Effector CD4-positive, alpha-beta T cell (primary cell): ENCODE results near the gene CXXC4.

Source experiments
- DNase-seq: peaks from one replicate; pipeline ENCODE4 v3.0.0-alpha.2; 2020

Gene CXXC4

DNA sequence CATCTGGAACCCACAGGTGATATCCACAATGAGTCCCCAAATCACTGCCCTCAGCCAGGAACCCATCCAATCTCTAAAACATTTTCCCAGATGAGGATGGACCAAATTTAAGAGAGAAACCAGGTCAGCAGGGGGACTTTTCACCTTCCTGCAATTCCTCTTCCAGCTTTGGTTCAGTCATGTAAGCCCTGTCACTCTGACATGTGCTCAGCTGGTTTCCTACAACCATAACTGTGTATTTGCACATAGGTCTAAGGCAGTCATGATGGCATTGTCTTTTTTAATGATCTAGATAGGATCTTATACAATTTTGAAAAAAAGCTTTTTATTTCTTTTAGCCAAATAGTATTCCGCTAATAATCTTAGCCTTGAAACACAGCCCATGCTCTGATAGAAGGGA lies 6.5 kb downstream of the CXXC4 start:
- no peak for DNase-seq

DNA sequence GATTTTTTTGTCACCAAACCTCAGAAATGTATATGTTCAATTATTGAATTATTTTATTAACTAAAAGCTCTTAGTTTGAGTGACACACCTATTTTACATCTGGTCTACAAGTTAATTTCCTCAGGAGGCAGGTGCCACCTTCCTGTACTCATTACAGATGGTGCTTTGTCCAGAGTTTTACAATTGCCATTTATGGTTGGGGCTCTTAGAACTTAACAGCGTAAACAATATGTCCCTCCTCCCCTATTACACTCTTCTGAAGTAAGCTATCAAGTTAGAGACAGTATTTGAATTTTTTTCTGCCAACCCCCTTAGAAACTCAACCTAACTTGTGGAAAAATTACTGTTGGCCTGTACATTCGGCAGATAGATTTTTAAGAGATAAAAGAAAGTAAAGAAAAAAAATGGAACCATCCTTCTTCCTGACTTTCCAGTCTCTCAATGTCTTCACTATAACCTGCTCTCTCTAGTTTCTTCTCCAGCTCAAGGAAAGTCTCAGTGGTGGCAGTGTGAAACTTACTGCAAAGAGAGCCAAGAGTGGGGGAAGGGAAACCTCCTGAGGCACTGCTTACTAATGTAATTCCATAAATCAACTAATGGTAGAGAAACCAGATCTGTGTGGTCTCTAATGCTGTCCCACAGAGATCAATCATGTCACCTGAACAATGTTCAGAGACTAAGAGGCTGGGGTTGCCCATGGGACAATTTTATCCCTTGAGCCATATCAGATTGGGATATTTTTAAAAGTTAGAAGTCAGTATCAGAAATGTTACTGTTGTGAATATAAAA lies 7.8 kb downstream of the CXXC4 start:
- DNase-seq = no peak

DNA sequence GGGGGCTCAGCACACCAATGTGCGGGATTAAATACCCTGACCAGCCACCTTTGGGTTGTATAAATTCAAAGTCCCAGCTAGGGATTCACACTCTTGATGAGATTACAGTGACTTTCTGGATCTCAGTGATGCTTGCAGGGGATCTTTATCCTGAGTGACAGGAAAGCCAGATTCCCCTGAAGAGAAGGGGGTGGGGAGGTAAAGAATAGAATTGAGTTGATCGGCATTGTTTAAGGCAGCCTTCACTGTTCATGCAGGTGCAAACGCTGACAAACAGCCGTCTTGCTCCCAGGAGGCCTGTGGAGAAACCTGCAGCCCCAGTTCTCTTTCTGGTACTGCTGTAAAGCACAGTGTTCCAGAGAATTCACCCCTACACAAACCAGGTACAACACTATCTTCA lies 19.0 kb downstream of the CXXC4 start:
- DNase-seq = no peak

DNA sequence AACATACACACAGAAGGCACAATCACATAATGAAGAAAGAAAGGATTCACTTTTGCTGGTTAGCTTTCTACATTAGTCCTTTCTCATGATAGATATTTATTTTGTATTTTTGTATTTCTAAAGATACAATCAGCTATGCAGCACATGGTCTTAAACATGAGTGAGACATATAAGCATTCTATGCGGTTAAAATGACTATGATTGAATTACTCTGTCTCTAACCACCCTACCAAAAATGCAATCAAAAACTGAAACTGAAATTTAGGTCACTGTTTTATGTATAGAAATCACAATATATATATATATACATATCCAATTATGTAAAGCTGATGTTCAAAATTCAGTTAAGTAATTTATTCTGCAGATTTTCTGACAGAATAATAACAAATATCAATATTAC lies 21.9 kb downstream of the CXXC4 start:
- no peak for DNase-seq

DNA sequence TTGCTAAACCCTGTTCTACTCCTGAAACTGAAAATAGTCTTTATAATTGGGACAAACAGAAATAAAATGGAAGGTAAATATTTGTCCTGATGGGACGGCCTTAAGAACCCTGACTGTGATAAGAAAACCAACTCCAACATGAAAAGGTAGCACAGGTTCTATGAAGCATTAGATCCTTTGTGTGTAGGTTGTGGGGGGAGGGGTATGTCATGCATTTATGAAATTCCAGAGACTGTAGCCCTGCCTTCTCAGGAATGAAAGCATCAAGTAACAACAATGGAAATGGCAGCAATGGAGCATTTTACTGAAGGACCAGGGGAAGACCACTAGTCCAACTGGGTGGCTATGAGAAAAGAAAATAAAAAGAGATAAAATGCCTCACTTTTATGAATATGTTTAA lies 23.9 kb downstream of the CXXC4 start:
- no peak for DNase-seq

DNA sequence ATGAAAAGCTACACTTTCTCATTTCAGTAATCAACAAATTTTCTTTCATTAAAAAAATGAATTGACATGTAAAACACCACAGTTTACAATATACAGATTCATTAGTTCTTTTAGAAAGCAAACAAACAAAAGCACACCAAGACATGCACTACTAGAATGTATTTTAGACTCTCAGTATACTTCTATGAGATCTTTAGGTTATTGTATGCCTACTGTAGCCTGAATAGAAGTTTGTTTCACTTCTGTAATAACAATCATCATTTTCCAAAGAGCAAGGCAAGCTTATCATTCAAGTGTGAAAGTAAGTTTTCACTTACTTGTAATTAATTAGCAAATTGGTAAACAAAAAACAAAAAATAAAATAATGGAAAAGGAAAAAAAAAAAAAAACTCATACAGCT lies 24.9 kb downstream of the CXXC4 start:
- DNase-seq = no peak

DNA sequence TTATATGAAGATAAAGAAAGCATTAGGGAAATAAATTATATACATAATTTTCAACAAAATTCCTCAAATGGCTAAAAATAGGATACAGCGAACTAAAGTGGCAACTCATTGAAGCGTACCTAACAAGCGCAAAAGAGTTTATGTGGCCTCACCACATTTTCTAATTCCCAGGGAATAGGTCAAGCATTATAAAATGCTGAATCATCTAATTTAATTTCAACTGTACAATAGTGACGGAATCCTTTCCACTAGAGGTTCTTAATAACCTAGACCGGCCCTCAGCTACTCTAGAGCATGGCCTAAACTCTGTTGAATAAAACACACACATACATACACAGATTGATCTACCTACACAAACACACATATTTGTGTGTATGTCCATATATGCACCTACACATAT lies 29.1 kb downstream of the CXXC4 start:
- no peak for DNase-seq

DNA sequence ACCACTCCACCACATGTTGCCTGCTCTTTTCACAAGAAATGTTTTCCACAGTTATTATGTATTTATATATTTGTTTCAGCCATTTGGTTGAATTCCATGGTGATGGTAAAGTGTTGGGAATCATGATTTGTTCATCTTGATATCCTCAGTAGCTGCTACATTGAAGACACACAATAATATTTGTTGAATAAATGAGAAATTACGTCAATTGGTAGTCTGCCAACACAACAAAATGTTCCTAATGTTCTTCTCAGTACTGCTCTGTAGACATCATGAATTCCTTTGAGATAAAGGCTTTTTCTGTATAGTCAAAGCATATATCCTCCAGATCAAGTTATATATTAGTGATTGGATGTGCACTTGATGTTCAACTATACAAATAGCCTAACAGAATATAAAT lies 29.5 kb downstream of the CXXC4 start:
- no peak for DNase-seq

DNA sequence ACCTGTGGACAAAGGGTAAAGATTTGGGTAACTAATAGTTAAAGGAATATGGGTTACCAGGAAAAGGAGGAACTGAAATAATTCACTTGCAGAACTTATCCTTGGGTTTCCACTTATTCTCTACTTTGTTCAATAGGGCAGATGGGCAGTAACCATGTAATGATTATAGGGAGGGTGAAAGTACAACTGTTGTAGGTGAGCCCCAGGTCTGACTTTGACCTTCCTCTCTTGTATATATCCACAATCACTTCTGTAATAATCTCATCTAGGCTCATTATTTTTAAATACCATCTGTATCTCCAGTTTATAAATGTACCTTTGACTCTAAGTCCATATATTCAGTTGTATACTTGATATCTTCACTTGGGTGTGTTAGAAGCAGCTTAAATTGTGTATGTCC lies 32.1 kb downstream of the CXXC4 start:
- no peak for DNase-seq

DNA sequence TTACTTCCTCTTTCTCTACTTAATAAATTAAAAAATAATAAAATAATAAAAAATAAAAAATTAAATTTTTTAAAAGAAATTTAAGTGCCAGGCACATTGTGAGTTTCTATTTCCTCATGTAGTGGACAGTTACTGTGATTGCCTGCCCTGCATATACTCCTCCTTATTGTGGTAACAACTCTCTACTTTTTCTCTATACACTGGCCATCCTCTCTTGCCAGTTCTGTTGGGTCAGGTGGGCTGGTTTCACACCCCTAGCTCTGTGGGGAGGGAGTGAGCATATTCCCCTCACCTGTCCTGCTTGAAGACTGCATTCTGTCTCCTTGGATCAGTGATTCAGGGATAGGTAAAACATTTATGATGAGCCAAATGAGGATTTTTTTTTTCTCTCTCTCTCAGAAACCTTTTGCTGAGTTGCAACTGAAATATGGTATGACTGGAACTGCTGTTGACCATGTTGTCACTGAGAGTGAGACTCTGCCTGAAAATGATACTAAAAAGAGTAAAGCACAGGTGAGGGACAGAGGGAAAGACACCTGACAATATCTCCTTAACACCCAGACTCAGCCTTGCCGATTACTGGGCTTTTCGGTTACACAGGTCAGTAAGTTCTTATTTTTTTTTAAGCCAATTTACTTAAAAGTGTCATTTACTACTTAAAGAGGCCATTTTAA lies 37.2 kb downstream of the CXXC4 start:
- no peak for DNase-seq

DNA sequence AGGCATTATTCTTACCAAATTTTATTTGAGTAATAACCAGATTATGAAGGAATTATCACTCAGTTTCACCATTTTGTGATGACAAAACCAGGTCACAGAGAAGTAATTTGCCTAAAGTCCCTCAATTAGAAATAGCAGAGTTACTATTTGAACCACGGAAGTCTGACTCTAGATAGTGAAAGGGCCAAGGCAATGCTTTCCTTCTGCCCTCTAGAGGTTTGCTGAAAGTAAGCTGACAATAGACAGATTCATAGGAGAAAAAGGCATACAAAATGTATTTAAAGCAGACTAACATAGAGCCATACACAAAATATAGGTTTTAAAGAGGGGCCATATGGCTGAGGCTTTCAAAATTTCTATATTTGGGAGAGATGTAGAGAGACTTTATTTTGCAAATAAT lies 43.1 kb downstream of the CXXC4 start:
- no peak for DNase-seq

DNA sequence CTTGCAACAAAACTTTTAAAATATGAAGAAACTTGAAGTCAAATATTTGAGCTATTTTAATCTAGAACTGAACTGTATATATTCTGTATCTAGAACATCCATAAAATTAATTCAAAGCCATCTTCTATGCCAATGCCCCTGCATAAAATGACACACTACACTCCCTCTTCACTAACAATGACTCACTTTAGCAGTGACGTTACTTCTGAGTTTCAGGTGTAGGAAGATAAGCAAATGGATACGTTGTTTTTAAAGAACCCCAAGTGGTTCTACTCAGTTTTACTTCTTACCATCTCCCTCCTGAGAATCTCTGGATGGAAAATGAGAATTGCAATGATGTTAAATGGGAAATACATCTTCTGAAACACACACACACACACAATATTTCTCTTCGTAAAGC lies 45.2 kb downstream of the CXXC4 start:
- no peak for DNase-seq

DNA sequence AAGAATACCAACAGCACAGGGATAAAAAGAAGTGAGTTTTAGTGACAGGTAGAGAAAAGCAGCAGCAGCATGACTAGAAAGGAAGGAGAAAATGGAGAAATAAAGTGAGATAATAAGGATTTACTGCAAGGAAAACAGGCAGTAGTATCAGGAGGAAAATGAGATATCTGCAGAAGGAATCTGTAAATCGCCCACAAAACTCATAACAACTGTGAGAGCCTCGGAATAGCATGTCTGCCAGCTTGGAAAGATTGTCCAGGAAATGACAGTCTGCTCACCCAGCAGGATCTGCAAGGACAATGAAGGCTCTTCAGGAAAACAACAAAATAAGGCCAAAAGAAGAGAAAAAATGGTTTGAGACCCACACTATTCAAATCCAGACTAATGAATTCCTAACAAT lies 47.4 kb downstream of the CXXC4 start:
- DNase-seq = no peak

DNA sequence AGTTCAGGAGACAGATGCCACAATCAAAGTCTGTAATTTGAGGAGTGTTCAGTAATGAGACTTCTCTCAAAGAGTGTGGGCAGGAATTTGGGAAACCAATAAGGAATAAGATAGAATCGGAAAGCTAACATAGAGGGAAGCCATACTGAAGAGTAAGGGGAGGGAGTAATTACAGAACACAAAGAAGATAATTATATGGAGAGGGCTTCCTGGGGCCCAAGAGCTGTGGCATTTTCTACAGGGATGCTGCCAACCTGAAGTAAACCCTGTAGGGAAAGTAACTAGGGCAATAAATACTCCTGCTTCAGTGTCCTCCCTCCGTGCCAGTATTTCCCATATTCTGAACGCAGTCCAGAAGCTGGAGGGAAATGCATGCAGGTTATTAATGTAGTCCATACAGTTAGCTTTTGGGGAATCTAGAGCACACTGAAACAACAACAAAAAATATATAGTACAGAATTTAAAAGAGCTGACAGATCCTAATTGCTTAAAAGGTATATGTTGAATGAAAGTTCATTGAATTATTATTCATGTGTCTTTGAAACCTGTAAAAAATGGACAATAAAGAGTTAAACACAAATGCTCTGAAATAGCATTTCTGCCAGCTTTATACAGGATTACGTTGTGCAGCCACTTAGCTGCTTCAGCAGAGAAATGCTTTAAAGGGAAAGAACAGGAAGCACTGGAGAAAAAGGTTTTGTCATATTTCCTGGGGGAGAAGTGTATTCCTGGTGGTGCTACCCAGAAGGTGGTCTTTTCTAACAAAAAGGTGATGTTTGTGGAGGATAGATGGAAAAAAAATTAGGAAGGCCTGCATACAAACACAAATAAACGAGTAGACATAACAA lies 48.0 kb downstream of the CXXC4 start:
- no peak for DNase-seq

DNA sequence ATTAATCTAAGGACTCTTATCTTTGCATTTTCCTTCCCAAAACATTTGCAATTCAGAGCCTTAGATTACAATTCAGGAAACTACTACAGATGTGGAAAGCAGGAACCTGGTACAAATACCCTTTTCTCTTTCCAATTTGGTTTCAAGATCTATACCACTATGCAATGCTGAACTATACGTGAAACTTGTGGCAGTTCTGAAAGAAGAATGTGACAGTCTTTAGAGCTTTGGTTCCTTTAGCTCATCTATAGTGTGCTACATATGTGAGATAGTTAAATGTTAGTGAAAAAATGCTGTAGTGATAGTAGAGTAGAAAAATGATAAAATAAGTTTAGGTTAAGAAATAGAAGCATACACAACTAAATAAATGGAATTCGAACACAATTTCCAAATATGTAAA lies 50.0 kb downstream of the CXXC4 start:
- no peak for DNase-seq

DNA sequence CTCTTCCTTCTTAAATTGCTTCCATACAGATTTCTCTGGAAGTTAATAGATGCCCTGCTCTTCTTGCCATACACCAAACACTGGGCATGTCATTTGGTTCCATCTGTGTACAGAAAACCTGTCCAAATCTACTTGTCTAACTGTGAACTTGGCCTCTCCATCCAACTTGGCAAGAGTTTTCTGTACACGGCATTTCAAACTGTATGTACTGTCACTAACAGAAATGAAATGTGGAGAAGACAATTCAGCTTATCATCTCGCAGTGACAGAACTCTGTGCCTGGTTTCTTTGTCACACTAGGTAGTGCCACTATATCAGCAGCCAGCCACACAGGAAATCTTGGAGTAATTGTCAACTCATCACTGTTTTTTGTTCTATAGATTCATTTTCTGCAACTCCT lies 58.2 kb downstream of the CXXC4 start:
- DNase-seq = no peak

DNA sequence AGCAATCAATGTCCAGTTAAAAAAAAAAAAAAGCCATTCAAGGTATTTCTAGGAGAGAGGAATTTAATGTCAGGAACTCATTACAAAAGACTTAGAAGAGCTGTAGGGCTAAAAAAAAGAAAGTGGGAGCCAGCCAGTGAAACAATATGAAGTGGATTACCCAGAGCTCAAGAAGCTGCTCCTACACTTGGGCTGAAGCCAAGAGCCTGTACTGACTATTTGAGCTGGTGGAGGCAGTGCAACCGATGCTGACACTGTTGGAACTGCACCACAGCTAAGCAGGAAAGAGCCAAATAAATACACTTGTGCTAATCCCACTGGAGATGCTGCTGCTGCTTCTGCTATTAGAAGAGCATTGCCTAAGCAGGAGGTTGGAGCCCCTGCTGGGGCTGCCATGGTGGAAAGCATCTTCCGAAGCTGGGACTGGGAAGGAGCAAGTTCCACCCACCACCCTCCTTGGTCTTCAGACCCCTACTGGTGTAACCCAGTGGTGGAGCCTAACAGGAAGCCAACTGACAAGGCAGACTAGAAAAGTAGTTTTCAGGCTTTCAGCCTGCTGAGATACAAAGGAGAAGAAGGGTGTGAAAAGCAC lies 65.4 kb downstream of the CXXC4 start:
- no peak for DNase-seq

DNA sequence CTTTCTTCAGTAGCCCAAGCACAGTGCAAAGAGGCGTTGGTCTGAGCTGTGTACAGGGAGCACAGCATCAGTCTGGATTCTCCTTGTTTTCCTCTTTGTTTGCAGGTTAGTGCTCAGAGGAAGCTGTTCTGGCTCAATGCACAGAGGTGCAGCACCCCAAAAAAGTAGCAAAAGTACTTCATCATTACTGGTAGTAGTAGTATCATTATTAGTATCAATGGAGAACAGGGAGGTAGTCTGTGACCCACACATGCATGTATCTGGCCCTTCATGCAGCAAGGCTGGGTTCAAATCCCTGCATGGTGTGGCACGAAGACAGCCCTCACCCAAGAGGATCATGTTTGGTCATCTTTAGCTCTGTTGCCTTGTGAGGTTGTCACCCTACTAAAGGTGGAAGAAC lies 68.7 kb downstream of the CXXC4 start:
- DNase-seq = no peak

DNA sequence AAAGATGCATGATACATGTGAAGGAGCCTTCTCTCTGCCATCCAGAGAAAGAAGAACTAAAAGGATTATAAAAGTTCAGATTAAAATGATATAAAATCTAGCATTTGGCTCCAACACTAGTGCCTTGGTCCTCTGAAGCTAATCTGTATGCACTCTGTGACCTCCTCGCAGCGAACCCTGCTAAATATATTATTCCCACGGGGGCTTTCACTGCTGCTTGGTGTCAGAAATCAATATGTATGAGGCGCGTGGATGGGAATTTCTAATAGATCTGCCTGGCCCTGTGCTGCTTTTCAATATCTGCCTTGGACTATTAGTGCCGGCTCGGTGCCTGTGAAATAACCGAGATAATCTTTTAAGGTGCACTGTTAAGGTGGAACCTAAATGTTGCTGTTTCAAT lies 69.7 kb downstream of the CXXC4 start:
- no peak for DNase-seq

DNA sequence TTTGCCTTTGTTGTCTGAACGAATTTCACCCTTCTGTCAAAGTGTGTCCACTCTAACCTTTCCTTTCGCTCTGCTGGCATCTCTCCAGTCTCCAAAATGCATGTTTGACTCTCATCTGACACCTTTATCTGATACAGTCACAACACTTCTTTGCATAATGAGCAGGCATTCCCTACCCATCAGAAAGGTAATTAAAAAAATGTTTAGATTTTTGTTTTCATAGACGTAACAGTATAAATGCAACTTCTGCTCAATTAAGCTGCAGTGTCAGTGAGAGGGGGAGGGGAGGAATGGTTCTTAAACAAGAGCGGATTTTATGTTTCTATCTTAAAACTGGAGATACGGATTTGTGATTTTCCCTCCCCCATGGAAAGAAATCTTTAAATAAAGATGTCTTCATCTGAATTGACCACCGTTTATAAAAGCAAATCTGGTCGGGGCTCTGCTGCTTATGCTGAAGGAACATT lies 70.2 kb downstream of the CXXC4 start:
- no peak for DNase-seq

DNA sequence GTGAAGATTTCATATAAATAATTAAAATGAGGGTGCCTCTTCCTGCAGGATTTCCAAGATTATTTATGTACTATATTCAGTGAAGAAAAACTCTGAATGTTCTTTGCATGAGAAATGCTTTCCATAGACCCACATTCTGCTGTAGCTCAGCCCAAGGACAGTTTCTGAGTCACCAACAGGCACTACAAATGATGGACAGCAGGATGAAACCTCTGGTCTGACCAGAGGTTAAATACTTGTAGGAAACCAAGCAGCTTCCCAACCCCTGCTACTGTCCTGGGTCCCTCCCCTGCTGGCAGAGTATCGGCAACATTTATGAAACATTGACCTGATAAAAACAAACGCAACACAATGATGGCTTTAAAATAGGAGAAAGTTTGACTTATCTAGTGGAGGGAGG lies 73.1 kb downstream of the CXXC4 start:
- no peak for DNase-seq

DNA sequence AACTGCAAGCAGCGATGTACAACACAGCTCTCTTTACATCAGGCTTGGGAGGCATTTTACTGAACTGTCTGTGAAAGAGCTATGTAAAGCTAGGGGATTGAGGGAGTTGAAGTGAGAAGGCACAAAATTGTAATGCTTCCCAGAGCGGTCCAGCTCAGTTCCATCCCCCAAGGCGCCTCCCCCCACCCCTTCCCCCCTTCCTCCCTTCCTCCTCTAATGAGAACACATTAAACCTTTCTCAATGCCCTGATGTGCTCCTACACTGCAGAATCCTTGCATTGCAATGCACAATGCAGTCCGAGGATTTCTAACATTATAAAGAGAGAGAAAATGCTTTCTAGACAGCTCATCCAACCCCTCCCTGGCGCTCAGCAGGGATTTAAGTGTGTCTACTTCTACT lies 73.9 kb downstream of the CXXC4 start:
- DNase-seq = no peak
